GM04503 (cell line): ENCODE data around the gene DNAJB6.

Experiments
- DNase-seq: peaks from one replicate; pipeline ENCODE4 v3.0.0-alpha.2; 2012; ENCODE audit warnings: low read depth

Gene DNAJB6

GRCh38 chr7:157396316-157397035, 59.7 kb downstream of the DNAJB6 start:
- no peak for DNase-seq

GRCh38 chr7:157397036-157397720, 60.4 kb downstream of the DNAJB6 start:
- no peak for DNase-seq

- peak; percentile 50 for DNase-seq
Observed at GRCh38 chr7:157397731-157398691, 61.2 kb downstream of the DNAJB6 start.

GRCh38 chr7:157399086-157399687, 62.4 kb downstream of the DNAJB6 start:
- DNase-seq = no peak

- no peak for DNase-seq
Observed at GRCh38 chr7:157400171-157400860, 63.5 kb downstream of the DNAJB6 start.

GRCh38 chr7:157401567-157402387, 65.0 kb downstream of the DNAJB6 start:
- DNase-seq = no peak

- no peak for DNase-seq
Observed at GRCh38 chr7:157402388-157402703, 65.5 kb downstream of the DNAJB6 start.

GRCh38 chr7:157402911-157403534, 66.2 kb downstream of the DNAJB6 start:
- no peak for DNase-seq

GRCh38 chr7:157403646-157404401, 67.0 kb downstream of the DNAJB6 start:
- no peak for DNase-seq

- peak; percentile 73 for DNase-seq
Observed at GRCh38 chr7:157404845-157405481, 68.2 kb downstream of the DNAJB6 start.

- no peak for DNase-seq
Observed at GRCh38 chr7:157405501-157405900, 68.7 kb downstream of the DNAJB6 start.

- no peak for DNase-seq
Observed at GRCh38 chr7:157405914-157406810, 69.4 kb downstream of the DNAJB6 start.

- DNase-seq = no peak
Observed at GRCh38 chr7:157406971-157407370, 70.2 kb downstream of the DNAJB6 start.

- no peak for DNase-seq
Observed at GRCh38 chr7:157407512-157408257, 70.9 kb downstream of the DNAJB6 start.

- DNase-seq = no peak
Observed at GRCh38 chr7:157408258-157409101, 71.7 kb downstream of the DNAJB6 start.

- no peak for DNase-seq
Observed at GRCh38 chr7:157409149-157409752, 72.4 kb downstream of the DNAJB6 start.
